ENCODE results near the gene PPP1R15A. TPM values are rescaled to one million over a fixed set of nuclear protein-coding genes. Genes with fewer than 3 reads are reported as not detected.
A peak's percentile ranks its signal among the peaks of the same experiment; 100 is the strongest.
"Not testable (repeated sequence)": the region's sequence is repeated elsewhere in the genome, so short reads cannot be mapped to it uniquely, and the experiment has no call there.

The PPP1R15A gene
- total RNA-seq, 2 experiments from 2014 or later: 49.6 to 53.3 TPM

GRCh38 chr19:48896191-48896720, 24.0 kb downstream of the PPP1R15A start:
- H3K27ac Mint-ChIP-seq: peak overlapping the region; percentile 25
- DNase-seq: peak; percentile 48
- POLR2A ChIA-PET: no interaction called here
- peaks cover 33% of the 10 kb centered on the region for H3K4me1 Mint-ChIP-seq
- no peak overlapping the region for H3K4me3 Mint-ChIP-seq
- H3K27me3 Mint-ChIP-seq: peaks cover 11% of the 10 kb centered on the region
- peaks cover 11% of the 10 kb centered on the region for H3K36me3 Mint-ChIP-seq (ENCODE audit: low read depth)
- CTCF ChIA-PET: interaction anchor here (0.6 to 2.9 kb wide), 7 partner anchors 9 to 115 kb away, joined by 3 to 11 read pairs (median 4); partner anchors contain the start of genes GYS1 and RUVBL2
- no peaks in the 10 kb centered on the region for H3K9me3 Mint-ChIP-seq

DNA sequence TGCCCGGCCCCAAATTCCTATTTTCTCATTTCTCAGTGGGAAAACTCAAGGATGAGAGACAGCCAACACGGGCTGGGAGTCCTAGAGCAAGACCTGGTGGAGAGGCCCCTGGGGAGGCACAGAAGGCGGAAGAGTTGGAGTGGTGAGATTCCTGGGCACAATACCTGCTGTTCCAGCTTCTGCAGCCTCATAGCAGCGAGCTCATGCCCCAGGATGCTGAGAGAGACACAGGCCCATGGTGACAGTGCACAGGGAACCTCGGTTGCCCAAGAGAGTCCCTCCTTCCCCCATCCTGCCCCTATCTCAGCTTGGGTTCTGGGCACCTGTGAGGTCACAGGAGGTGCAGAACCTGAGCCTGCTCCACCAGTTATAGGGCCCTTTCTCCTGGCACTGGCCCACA, 25.0 kb downstream of the PPP1R15A start:
- ChIA-PET CTCF (interaction anchor here (1.4 to 2.9 kb wide), 3 partner anchors 13 to 96 kb away, joined by 7 to 11 read pairs (median 7); partner anchors contain the start of genes GYS1 and RUVBL2), POLR2A (no interaction called here)
- Mint-ChIP-seq H3K27me3 (peaks cover 11% of the 10 kb centered on the region), H3K27ac (no peak overlapping the region), H3K9me3 (no peaks in the 10 kb centered on the region), H3K4me1 (peaks cover 40% of the 10 kb centered on the region), H3K4me3 (no peak overlapping the region), H3K36me3 (ENCODE audit: low read depth) (peaks cover 19% of the 10 kb centered on the region)
- no peak for DNase-seq

- H3K4me3 Mint-ChIP-seq, H3K27me3 Mint-ChIP-seq, H3K9me3 Mint-ChIP-seq, POLR2A ChIA-PET, DNase-seq: not testable (repeated sequence)
- CTCF ChIA-PET: interaction anchor here (0.7 to 1.2 kb wide), 5 partner anchors 14 to 1500 kb away, joined by 3 to 6 read pairs (median 3); partner anchors contain the start of genes CA11 and PPP1R15A
- Mint-ChIP-seq H3K4me1 (peaks cover 49% of the 10 kb centered on the region), H3K36me3 (ENCODE audit: low read depth) (peaks cover 30% of the 10 kb centered on the region), H3K27ac (peak overlapping the region; percentile 54)
Measured at GRCh38 chr19:48899386-48899749, 27.1 kb downstream of the PPP1R15A start.

DNA sequence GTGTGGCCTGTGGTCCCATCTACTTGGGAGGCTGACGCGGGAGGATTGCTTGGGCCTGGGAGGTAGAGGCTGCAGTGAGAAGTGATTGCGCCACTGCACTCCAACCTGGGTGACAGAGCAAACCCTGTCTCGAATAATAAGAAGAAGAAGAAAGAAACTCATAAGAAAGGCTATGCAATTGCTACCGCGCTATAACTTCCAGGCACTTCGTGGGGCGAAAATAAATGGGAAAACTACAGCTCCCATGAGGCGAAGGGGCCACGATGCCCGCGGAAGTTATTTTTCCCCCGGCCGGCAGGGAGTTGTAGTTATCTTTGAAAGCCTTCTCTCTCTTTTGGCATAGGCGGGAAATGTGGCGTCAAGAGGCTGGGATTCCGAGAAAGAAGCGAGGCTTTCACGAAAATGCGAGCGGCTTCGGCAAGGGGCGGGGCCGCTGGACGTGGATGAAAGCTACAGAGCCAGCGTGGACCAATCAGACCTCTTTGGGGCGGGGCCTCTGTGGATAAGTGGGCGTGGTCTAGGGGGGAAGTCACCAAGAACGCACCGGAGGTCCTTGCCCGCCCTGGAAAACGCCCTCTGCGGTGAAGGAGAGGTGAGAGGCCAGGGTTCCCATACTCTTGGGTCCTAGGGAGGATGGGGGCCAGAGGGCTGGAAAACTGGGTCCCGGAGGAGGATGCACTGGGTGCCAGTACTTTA, 27.7 kb downstream of the PPP1R15A start, which contains the start of gene NUCB1:
Gene NUCB1, plus strand, starts transcription at position 532 of the 696 bp plus-strand sequence. CDS start 485 bp downstream, outside the sequence.
- Mint-ChIP-seq H3K36me3 (ENCODE audit: low read depth) (peaks cover 31% of the 10 kb centered on the region), H3K27me3 (peaks cover 1% of the 10 kb centered on the region), H3K4me3 (peak within 1 kb of the TSS; percentile 93), H3K27ac (peak within 1 kb of the TSS; percentile 97), H3K4me1 (peaks cover 49% of the 10 kb centered on the region), H3K9me3 (no peaks in the 10 kb centered on the region)
- CTCF ChIA-PET: interaction anchor here (0.8 to 1.3 kb wide), 6 partner anchors 15 to 254 kb away, joined by 3 to 6 read pairs (median 3); partner anchors contain the start of genes CA11 and PPP1R15A
- POLR2A ChIA-PET: interaction anchor here (0.7 kb wide), 1 partner anchor 110 kb away, joined by 4 read pairs; no protein-coding TSS in a partner anchor
- DNase-seq: peak; percentile 100

GRCh38 chr19:48900477-48901406, 28.5 kb downstream of the PPP1R15A start:
- CTCF ChIA-PET: interaction anchor here (0.7 to 1.3 kb wide), 10 partner anchors 13 to 633 kb away, joined by 3 to 6 read pairs (median 3); partner anchors contain the start of genes CA11 and PPP1R15A

GRCh38 chr19:48902291-48902690, 30.1 kb downstream of the PPP1R15A start:
- peak overlapping the region; percentile 45 for H3K4me3 Mint-ChIP-seq
- H3K27me3 Mint-ChIP-seq, POLR2A ChIA-PET, DNase-seq, H3K27ac Mint-ChIP-seq, CTCF ChIA-PET, H3K9me3 Mint-ChIP-seq: not testable (repeated sequence)
- peaks cover 37% of the 10 kb centered on the region for H3K4me1 Mint-ChIP-seq
- H3K36me3 Mint-ChIP-seq (ENCODE audit: low read depth): peaks cover 44% of the 10 kb centered on the region

More at GRCh38 chr19:48900477-48901406, 28.5 kb downstream of the PPP1R15A start:
- Mint-ChIP-seq H3K9me3 (no peaks in the 10 kb centered on the region), H3K4me3 (peak overlapping the region; percentile 93), H3K4me1 (peaks cover 47% of the 10 kb centered on the region), H3K36me3 (ENCODE audit: low read depth) (peaks cover 38% of the 10 kb centered on the region), H3K27me3 (no peaks in the 10 kb centered on the region), H3K27ac (peak overlapping the region; percentile 97)
- peak; percentile 45 for DNase-seq
- POLR2A ChIA-PET: interaction anchor here (0.7 kb wide), 1 partner anchor 109 kb away, joined by 4 read pairs; no protein-coding TSS in a partner anchor

DNA sequence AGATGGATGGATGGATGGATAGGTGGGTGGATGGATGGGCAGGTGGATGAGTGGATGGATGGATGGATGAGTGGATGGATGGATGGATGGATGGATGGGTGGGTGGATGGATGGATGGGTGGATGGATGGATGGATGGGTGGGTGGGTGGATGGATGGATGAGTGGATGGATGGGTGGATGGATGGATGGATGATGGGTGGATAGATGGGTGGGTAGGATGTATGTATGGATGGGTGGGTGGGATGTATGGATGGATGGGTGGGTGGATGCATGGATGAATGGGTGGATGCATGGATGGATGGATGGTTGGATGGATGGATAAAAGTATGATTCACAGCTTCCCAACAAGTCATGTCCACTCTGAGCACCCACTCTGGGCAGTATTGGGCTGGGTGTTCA, 31.6 kb downstream of the PPP1R15A start:
- peaks cover 37% of the 10 kb centered on the region for H3K4me1 Mint-ChIP-seq

GRCh38 chr19:48905664-48906063, 33.4 kb downstream of the PPP1R15A start:
- POLR2A ChIA-PET: no interaction called here
- Mint-ChIP-seq H3K4me1 (peaks cover 29% of the 10 kb centered on the region), H3K4me3 (no peak overlapping the region), H3K27me3 (no peaks in the 10 kb centered on the region), H3K27ac (no peak overlapping the region), H3K36me3 (ENCODE audit: low read depth) (peaks cover 63% of the 10 kb centered on the region), H3K9me3 (no peaks in the 10 kb centered on the region)
- no peak for DNase-seq
- CTCF ChIA-PET: interaction anchor here (1.2 to 1.3 kb wide), 2 partner anchors 19 to 27 kb away, joined by 4 read pairs; partner anchors contain the start of gene DHDH

More for the DNA sequence above, 31.6 kb downstream of the PPP1R15A start:
- H3K4me3 Mint-ChIP-seq, DNase-seq, CTCF ChIA-PET, H3K27me3 Mint-ChIP-seq, H3K27ac Mint-ChIP-seq, POLR2A ChIA-PET, H3K9me3 Mint-ChIP-seq: not testable (repeated sequence)
- H3K36me3 Mint-ChIP-seq (ENCODE audit: low read depth): peaks cover 53% of the 10 kb centered on the region

DNA sequence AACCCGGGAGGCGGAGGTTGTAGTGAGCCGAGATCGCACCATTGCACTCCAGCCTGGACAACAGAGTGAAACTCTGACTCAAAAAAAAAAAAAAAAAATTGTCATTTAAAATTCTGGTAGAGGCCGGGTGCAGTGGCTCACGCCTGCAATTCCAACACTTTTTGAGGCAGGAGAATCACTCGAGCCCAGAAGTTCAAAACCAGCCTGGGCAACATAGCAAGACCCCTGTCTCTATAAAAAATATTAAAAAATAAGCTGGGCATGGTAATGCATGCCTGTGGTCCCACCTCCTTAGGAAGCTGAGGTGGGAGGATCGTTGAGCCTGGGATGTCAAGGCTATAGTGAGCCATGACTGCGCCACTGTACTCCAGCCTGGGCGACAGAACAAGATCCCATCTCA, 34.1 kb downstream of the PPP1R15A start:
- ChIA-PET POLR2A (no interaction called here), CTCF (interaction anchor here (0.6 to 1.3 kb wide), 3 partner anchors 10 to 332 kb away, joined by 3 to 4 read pairs (median 3); no protein-coding TSS in a partner anchor)
- no peaks in the 10 kb centered on the region for H3K27me3 Mint-ChIP-seq
- peaks cover 63% of the 10 kb centered on the region for H3K36me3 Mint-ChIP-seq (ENCODE audit: low read depth)
- peaks cover 24% of the 10 kb centered on the region for H3K4me1 Mint-ChIP-seq
- H3K9me3 Mint-ChIP-seq: no peaks in the 10 kb centered on the region
- no peak for DNase-seq
- H3K27ac Mint-ChIP-seq: no peak overlapping the region
- no peak overlapping the region for H3K4me3 Mint-ChIP-seq

GRCh38 chr19:48907671-48908070, 35.5 kb downstream of the PPP1R15A start:
- Mint-ChIP-seq H3K27ac (no peak overlapping the region), H3K4me3 (no peak overlapping the region), H3K36me3 (ENCODE audit: low read depth) (peaks cover 60% of the 10 kb centered on the region), H3K4me1 (peaks cover 13% of the 10 kb centered on the region), H3K27me3 (no peaks in the 10 kb centered on the region), H3K9me3 (no peaks in the 10 kb centered on the region)
- DNase-seq: no peak
- ChIA-PET POLR2A (no interaction called here), CTCF (no interaction called here)

- H3K4me3 Mint-ChIP-seq, POLR2A ChIA-PET, H3K9me3 Mint-ChIP-seq, H3K27ac Mint-ChIP-seq, DNase-seq, H3K27me3 Mint-ChIP-seq, H3K4me1 Mint-ChIP-seq: not testable (repeated sequence)
- peaks cover 67% of the 10 kb centered on the region for H3K36me3 Mint-ChIP-seq (ENCODE audit: low read depth)
- CTCF ChIA-PET: interaction anchor here (0.7 to 1.1 kb wide), 2 partner anchors 50 to 90 kb away, joined by 3 read pairs; no protein-coding TSS in a partner anchor
Measured at GRCh38 chr19:48909424-48910077, 37.3 kb downstream of the PPP1R15A start.

DNA sequence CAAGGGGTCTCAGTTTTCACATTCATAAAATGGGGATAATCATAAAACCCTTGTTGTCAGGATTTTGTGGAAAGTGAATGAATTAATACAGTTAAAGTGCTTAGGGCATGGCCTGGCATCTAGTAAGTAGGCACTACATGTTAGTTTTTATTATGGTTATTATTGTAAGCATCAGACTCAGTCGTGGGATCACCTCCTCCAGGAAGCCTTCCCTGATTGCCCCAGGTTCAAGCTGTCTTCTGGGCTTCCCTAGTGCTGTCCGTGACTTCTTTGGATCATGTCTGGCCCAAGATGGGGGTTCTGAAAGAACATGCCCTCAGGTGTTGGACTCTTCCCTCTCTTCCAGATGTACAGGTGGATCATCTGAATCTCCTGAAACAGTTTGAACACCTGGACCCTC, 38.6 kb downstream of the PPP1R15A start:
- Mint-ChIP-seq H3K9me3 (no peaks in the 10 kb centered on the region), H3K27me3 (no peaks in the 10 kb centered on the region), H3K4me1 (peaks cover 2% of the 10 kb centered on the region), H3K27ac (no peak overlapping the region), H3K36me3 (ENCODE audit: low read depth) (peaks cover 61% of the 10 kb centered on the region), H3K4me3 (no peak overlapping the region)
- no peak for DNase-seq
- POLR2A ChIA-PET: no interaction called here
- CTCF ChIA-PET: interaction anchor here (0.6 to 0.8 kb wide), 3 partner anchors 9 to 547 kb away, joined by 3 read pairs; no protein-coding TSS in a partner anchor

All from activated CD4-positive, alpha-beta T cell treated with anti-CD3 and anti-CD28 coated beads, Interleukin-2, amount 10 ng/mL, durations not matched to agents 7 days and 5 days (primary cell).